Upper lobe of left lung (tissue), 4 donors: Measurements from ENCODE around the gene TRIM34.

Experiments used
- EP300 ChIP-seq, 4 donors: sonication (generic); formaldehyde crosslinking; IDR thresholded peaks; one replicate each; pipeline ENCODE4 v1.5.1; 2017; ENCODE audit warnings: antibody characterized with exemption in 4 of 4, control low read depth in 2 of 4
- POLR2A ChIP-seq, 4 donors: fragments of 450-650 bp; IDR thresholded peaks; one replicate each; pipeline ENCODE4 v1.5.1; 2016 to 2017; ENCODE audit warnings: antibody characterized with exemption in 4 of 4, mild to moderate bottlenecking in 2 of 4

DNA sequence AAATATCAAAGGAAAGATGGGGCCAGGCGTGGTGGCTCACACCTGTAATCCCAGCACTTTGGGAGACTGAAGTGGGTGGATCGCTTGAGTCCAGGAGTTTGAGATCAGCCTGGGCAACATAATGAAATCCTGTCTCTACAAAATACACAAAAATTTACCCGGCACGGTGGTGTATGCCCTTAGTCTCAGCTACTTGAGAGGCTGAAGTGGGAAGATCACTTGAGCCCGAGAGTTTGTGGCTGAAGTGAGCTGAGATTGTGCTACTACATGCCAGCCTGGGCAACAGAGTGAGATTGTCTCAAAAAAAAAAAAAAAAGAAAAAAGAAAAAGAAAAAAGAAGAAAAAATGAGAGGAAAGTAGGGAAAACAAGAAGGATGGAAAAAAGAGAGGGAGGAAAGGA, 32.2 kb upstream of the TRIM34 start:
- no peak for TF ChIP-seq EP300 (IDR thresholded peaks at IDR 0.05)
- TF ChIP-seq POLR2A (IDR thresholded peaks at IDR 0.05) = no peak
